ENCODE results near the gene TIMM13.
A peak's percentile ranks its signal among the peaks of the same experiment; 100 is the strongest.
"Not testable (repeated sequence)": the region's sequence is repeated elsewhere in the genome, so short reads cannot be mapped to it uniquely, and the experiment has no call there.

Gene TIMM13

DNA sequence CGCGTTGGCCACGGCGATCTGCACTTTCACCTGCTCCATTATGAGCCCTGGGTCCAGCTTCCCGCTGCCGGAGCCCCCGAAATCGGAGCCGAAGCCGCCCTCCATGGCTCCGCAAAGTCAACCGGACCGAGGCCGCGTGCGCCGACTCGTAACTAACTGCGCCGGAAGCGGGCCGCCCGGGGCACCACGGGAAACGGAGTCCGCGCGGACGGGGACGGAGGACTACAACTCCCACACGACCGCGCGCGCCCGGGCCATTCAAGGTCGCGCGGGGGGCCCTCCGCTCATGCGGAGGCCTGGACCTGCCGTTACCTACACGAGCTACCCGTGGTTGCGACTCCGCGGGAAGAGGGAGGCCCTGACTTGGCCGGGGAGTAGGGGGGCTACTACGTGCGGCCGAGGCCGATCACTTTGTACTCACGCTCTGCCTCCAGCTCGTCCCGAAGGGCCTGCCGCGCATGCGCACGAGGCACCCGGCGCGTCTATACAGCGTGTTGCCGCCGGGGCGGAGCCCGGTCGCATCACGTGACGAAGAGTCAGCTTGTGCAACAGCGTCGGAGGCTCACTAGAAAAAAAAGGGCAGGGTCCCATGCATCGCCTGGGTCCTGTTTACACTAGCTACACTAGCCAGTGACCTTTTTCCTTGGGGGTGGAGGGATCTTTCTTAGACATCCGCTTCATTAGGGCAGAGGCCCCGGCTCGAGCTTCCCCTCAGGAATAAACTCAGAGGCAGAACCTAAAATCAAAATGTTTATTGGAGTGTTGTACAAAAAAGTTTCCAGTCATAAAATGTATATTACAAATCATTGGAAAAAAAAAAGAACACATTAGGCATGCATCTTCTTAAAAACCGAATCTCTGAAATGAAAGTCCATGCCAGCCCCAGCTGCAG, at the start of gene TIMM13:
Gene TIMM13, minus strand, starts transcription at position 158 of the 892 bp plus-strand sequence. Its CDS starts 53 bp downstream, at position 105.
- peak; percentile 99 for DNase-seq

DNA sequence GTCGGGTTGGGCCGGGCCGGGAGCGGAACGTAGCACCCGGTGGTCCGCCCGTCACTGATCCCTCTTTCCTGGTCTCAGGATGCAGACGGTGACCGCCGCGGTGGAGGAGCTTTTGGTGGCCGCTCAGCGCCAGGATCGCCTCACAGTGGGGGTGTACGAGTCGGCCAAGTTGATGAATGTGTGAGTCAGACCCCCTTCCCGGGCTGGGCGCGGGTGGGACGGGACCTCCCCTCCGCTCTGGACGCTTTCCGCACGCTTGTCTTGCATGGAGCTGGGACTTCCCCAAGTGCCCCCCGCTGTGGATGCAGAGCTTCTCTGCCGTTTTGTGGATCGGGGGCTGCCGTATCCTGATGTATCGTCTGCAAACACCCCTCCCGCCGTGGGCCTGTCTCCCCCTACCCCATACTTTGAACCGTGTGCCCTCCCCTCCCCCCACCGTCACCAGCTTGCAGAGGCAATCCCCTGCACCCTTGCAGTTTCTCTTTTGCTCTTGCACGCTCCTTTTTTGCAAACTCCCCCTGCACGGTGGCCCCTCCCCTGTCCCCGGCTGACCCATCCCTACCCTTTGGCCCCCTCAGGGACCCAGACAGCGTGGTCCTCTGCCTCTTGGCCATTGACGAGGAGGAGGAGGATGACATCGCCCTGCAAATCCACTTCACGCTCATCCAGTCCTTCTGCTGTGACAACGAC, 49.2 kb upstream of the TIMM13 start:
- DNase-seq: peak; percentile 74

DNA sequence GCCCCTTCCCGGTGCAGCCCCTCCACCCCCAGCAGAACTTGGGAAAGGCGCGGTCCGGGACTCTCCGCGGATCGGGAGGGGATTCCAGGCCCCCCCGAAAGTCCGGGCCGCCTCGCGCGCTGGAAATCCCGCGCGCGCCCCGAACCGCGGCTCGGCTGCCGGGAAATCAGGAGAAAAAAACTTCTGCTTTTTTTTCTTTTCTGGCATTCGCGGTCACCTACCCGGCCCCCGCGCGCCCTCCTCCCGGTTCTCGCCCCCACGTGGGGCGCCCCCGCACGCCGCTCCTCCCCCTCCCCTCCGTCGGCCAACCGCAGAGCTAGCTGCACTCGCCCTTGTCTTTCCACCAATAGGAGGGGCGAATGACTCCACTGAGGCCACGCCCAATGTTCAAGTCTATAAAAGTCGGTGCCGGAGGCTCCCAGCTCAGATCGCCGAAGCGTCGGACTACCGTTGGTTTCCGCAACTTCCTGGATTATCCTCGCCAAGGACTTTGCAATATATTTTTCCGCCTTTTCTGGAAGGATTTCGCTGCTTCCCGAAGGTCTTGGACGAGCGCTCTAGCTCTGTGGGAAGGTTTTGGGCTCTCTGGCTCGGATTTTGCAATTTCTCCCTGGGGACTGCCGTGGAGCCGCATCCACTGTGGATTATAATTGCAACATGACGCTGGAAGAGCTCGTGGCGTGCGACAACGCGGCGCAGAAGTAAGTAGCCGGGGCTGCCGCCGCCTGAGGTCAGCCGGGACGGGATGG, 48.5 kb upstream of the TIMM13 start, which contains the start of gene GADD45B:
Gene GADD45B, plus strand, starts transcription at position 426 of the 749 bp plus-strand sequence. Its CDS starts 232 bp downstream, at position 658.
- DNase-seq: peak; percentile 98

DNA sequence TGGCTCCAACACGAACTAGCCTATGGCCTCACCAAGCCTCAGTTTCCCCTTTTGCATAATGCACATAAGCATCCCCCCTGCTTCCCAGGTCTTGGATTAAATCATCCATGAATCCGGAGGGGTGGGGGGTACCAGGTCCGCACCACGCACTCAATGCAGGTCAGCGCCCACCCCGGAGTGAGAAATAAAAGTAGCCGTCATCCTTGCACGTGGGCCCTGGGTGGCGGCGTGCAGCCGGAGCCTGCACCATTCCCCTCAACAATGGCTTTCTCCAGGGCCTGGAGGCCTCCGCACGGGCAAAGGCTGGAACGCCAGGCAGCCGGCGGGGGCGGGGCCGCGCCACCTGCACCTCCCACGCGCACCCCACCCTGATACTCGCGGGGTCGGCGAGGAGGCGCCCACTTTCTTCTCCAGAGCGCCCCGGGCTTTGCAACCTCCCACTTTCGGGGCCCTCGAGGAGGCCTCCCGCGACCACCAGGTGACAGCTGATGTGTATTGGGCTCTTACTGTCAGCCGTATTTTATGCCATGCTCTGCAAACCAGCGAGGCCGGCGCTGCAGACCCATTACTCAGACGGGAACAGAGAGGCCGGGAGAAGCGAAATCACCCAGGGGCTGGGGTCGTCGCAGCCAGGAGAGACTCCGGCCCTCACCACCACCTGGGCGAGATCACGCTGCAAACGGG, 47.8 kb upstream of the TIMM13 start:
- peak; percentile 70 for DNase-seq

DNA sequence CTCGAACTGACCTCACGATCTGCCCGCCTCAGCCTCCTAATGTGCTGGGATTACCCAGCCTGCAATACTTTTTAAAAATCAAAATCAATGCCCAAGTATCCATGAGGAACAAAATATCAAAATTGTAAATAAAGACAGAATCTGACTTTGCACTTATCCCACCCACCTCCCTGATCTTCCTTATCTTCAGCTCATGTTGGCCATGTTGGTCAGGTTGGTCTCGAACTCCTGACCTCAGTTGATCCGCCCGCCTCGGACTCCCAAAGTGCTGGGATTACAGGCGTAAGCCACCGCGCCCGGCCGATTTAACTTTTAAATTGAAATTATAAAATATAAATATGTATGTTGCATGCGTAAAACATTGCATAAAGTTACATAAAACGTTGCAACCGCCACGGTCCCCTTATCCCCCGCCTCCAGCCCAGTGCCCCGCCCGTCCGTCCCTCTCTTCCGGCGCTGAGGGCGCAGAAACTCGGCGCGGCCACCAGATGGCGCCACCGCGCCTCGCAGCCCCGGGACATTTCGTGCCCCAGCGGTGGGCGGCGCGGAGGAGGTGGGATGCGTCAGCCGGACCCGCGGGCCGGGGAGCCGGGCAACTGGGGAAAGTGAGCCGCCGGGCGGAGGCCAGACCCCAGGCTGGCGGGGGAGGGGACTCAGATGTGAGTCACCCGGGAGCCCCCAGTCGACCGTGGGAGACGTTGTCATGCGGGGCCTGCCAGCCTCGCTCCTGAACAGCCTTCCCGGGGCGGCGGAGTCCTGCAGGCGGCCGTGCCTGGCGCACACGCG, 47.0 kb upstream of the TIMM13 start:
- peak; percentile 92 for DNase-seq

DNA sequence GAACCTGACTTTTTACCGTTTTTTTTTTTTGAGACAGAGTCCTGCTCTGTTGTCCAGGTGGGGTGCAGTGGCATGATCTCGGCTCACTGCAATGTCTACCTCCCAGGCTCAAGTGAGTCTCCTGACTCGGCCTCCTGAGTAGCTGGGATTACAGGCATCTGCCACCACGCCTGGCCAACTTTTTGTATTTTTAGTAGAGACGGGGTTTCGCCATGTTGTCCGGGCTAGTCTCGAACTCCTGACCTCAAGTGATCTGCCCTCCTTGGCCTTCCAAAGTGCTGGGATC, 42.5 kb upstream of the TIMM13 start:
- DNase-seq: not testable (repeated sequence)

DNA sequence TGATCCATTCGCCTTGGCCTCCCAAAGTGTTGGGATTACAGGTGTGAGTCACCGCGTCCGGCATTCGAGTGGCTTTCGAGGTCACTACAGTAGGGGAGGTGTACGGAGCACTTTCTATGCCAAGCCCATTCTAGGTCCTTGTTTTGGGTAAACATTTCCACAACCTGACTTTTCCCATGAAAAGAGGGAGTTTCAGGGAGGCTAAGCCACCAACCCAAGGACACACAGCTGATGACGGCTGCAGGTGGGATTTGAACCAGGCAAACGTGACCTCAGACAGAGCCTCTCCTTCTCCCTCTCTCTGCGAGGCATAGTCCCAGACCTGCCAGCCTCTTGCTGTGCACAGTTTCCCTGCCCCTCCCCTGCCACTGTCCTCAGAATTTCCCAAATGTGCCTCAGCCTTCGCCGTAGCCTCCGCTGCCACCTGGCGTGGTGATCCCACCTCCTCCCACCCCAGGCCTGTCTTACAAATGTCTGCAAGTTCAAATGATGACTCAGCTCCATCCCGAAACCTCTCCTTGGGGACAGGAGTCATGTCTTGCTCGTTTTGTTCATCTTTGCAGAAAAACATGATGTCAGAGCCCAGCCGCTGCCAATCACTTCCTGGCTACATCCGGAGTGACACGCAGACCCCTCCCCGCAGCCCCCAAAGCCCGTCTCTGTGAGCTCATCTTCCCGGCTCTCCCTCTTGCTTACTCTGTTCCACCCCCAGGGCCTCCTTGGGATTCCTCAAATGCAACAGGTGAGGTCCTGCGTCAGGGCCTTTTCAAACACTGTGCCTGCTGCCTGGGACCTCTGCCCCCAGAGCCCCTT, 41.9 kb upstream of the TIMM13 start:
- no peak for DNase-seq

DNA sequence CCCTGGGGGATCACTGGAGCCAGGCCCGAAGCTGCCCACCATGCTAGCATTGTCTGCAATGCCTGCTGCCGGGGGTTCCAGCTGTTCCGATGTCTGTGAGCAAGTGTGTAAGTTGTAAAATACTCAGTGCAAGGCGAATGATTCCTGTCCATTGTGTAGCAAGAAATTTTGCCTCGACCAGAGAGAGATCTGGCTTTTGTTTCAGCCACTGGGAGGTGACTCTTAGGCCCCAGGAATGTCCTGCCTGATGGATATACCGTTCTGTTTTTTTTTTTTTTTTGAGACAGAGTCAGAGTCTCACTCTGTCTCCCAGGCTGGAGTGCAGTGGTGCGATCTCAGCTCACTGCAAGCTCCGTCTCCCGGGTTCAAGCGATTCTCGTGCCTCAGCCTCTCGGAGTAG, 41.2 kb upstream of the TIMM13 start:
- DNase-seq: no peak

DNA sequence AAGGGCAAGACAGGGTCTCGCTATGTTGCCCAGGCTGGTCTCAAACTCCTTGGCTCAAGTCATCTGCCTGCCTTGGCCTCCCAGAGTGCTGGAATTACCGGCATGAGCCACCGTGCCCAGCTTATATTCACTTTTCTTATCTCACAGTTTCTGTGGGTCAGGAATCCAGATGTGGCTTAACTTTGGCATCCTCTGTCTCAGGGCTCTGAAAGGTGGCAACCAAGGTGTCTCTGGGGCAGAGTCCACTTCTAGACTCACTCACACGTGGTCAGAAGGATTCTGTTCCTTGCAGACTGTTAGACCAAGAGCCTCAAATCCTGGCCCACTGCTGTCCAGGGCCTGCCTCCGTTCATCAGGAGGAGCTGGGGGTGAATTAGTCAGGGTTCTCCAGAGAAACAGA, 37.0 kb upstream of the TIMM13 start:
- no peak for DNase-seq

DNA sequence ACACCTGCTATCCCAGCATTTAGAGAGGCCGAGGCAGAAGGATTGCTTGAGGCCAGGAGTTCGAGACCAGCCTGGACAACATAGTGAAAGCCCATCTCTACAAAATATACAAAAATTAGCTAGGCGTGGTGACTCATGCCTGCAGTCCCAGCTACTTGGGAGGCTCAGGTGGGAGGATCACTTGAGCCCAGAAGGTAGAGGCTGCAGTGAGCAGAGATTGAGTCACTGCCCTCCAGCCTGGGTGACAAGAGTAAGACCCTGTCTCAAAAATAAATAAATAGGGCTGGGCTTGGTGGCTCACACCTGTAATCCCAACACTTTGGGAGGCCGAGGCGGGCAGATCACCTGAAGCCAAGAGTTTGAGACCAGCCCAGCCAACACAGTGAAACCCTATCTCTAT, 36.3 kb upstream of the TIMM13 start:
- not testable (repeated sequence) for DNase-seq

DNA sequence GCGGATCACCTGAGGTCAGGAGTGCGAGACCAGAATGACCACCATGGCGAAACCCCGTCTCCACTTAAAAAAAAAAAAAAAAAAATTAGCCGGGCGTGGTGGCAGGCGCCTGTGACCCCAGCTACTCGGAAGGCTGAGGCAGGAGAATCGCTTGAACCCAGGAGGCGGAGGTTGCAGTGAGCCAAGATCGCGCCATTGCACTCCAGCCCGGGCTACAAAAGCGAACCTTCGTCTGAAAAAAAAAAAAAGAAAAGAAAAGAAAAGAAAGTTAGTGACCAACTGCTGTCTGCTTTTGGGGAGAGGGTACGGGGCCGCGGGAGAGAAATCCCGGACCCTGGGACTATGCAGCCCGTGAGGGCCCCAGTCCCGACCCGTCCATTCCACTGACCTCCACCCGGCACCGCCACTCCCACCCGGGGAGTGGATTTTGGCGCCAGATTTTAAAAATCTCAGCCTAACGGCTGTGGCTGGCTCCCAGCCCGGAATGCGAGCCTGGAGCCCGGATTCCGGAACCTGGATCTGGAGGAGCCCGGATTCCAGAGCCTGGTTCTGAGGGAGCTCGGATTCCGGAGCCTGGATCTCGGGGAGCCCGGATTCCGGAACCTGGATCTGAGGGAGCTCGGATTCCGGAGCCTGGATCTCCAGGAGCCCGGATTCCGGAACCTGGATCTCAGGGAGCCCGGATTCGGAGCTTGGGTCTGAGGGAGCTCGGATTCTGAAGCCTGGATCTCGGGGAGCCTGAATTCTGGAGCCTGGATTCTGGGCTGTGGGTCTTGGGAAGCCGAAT, 35.4 kb upstream of the TIMM13 start:
- peak; percentile 93 for DNase-seq

DNA sequence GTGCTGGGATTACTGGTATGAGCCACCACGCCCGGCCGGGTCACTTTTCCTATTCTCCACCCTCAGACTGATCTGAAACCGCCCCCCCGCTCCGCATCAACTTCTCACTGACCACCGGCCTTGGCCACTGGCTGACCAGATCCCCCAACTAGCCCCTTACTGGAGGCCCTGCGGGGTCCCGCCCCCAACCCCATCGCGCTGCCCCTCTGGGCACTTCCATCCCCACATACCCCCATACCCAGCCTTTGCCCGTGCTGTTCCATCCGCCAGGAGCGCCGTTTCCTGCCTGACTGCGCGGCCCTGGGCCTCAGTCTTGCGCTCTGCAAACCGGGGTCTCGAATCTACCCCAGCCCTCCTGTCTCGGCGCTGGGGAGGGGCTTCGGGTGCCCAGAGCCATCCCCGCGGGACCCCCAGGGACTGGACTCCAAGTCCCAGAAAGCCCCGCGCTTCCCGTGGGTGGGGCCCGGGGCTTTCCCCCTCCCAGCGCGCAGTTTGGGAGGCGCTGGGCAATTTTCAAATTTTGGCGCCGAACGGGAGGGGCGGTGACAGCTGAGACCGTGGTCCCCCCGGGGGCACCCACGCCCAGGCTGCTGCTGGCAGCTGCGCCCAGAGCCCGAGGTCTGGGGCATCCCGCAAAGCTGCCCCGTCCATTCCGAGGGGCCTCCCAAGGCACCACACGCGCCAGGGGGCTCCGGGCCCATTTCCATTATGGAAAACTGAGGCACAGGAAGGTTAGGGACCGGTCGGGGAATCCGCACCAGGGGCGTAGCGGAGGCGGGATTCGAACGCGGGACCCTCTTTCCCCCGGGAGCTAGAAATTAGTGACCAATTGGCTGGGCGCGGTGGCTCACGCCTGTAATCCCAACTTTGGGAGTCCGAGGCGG, 34.6 kb upstream of the TIMM13 start:
- DNase-seq: peak; percentile 85

DNA sequence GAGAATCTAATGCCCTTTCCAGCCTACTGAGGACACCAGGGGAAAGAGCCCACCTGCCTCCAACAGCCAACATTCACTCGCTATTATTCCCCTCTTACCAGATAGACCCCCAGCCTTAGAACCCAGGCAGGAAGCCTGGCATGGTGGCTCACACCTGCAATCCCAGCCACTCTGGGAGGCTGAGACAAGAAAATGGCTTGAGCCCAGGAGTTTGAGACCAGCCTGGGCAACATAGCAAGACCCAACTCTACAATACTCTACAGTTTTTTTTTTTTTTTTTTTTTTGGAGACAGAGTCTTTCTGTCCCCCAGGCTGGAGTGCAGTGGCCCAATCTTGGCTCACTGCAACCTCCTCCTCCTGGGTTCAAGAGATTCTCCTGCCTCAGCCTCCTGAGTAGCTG, 32.9 kb upstream of the TIMM13 start:
- DNase-seq: no peak

DNA sequence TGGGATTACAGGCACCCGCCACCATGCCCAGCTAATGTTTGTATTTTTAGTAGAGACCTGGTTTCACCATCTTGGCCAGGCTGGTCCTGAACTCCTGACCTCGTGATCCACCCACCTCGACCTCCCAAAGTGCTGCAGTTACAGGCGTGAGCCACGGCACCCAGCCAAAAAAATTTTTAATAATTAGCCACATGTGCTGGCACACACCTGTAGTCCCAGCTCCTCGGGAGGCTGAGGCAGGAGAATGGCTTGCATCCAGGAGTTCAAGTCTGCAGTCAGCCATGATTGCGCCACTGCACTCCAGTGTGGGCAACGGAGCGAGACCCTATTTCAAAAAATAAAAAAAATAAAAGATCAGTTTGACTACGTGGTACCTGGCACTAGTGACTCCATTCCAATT, 31.4 kb upstream of the TIMM13 start:
- DNase-seq: not testable (repeated sequence)

DNA sequence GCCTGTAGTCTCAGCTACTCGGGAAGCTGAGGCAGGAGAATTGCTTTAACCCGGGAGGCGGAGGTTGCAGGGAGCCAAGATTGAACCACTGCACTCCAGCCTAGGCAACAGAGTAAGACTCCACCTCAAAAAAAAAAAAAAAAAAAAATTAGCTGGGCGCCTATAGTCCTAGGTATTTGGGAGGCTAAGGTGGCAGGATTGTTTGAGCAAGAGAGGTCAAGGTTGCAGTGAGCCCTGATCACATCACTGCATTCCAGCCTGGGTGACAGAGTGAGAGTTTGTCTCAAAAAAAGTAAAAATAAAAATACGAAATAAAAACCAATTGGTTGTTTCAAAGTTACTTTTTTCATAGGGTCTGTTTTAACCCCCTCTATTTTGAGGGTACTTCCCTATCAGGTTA, 30.7 kb upstream of the TIMM13 start:
- no peak for DNase-seq

DNA sequence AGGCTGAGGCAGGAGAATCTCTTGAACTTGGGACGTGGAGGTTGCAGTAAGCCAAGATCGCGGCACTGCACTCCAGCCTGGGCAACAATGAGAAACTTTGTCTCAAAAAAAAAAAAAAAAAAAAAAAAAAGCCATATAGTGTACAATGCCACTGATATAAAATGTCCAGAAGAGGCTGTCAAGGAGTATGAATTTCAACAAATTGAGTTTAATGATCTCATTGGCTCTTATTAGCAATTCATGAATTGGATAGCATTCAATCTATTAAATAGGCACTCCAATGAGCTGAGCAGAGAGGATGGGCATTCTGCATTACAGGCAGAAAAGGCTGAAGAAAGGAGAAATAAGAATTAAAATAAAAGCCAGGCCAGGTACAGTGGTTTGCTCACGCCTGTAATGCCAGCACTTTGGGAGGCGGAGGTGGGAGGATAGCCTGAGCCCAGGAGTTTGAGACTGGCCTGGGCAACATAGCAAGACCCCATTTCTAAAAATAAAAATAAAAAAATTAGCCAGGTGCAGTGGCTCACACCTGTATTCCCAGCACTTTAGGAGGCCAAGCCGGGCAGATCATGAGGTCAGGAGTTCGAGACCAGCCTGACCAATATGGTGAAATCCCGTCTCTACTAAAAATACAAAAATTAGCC, 30.1 kb upstream of the TIMM13 start:
- DNase-seq: no peak

DNA sequence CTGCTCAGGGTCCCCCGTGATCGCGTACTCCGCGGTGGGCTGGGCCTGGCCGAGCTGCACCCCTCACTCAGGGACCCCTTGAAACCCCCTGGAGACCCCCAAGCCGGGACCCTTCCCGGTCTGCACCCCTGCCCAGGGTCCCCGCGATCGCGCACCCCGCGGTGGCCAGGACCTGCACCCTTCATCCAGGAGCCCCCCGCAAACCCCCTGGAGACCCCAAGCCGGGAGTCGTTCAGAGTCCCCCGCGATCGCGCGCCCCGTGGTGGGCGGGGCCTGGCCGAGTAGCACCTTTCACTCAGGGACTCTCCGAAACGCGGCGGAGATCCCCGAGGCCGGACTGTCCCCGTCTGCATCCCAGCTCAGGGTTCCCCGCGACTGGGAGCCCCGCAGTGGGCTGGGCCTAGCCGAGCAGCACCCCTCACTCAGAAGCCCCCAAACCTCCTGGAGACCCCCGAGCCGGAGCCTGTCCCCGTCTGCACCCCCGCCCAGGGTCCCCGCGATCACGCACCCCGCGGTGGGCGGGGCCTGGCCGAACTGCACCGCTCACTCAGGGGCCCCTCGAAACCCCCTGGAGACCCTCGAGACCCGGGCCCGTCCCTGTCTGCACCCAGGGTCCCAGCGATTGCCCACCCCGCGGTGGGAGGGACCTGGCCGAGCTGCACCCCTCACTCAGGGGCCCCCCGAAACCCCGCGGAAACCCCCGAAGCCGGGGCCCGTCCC, 28.6 kb upstream of the TIMM13 start:
- DNase-seq: no peak

All from right forelimb (tissue), 1 donor.